HepG2 (cell line): ENCODE measurements around the gene TBX15. TPM values are rescaled to one million over a fixed set of nuclear protein-coding genes. Genes with fewer than 3 reads are reported as not detected.
A peak's percentile ranks its signal among the peaks of the same experiment; 100 is the strongest.

Experiments used
- ATAC-seq: fragments of 200-7000 bp; cut with Tn5 transposase; 3 replicates; pipeline ENCODE4 v1.9.1; 2020; ENCODE audit warnings: mild to moderate bottlenecking, moderate library complexity
- BruUV-seq: library from RNA; stranded (reverse); fragments of 400-500 nt; replicated peaks from 2 replicates; lab custom pipeline; 2021; lab: Mats Ljungman, UMichigan
- CTCF ChIA-PET: fragments of 300-600 bp; formaldehyde crosslinking; extraction: SDS; loops from one replicate; lab custom pipeline; 2021; ENCODE audit warnings: low total read pairs, inconsistent platforms, low intra/inter-chr PET ratio; lab: Yijun Ruan, JAX
- POLR2A ChIA-PET: fragments of 350-600 bp; sonication (Branson Sonifier 250); formaldehyde crosslinking; loops from one replicate; lab custom pipeline; 2020; ENCODE audit warnings: antibody characterized with exemption, inconsistent platforms; lab: Yijun Ruan, JAX
- DNase-seq: peaks from one replicate; pipeline ENCODE4 v3.0.0-alpha.2; 2015; ENCODE audit warnings: low spot score
- FAIRE-seq: peaks from 3 replicates; lab custom pipeline; 2011; peaks lifted over from hg19 to GRCh38; lab: Jason Lieb, UNC
- H2AFZ ChIP-seq: one replicate; pipeline ENCODE4 v1.6.1; 2011; ENCODE audit warnings: low read length, inconsistent platforms
- H3K27ac ChIP-seq: fragments of 300-600 bp; 3 replicates; pipeline ENCODE4 v1.8.0; 2011; ENCODE audit warnings: mixed run types, mild to moderate bottlenecking, mixed read lengths, low read length, inconsistent platforms; ENCODE audit not compliant: insufficient read depth; ENCODE audit errors: extremely low read length
- H3K27me3 ChIP-seq, 2 experiments: fragments of 200-600 bp in 1 of 2; 2 replicates in 1 of 2; 3 replicates in 1 of 2; pipeline versions ENCODE4 v1.6.0 to v1.8.0; 2011; ENCODE audit warnings: low read length in 2 of 2, mild to moderate bottlenecking in 2 of 2, moderate library complexity in 2 of 2, inconsistent platforms in 1 of 2; ENCODE audit not compliant: insufficient read depth in 2 of 2, control insufficient read depth in 1 of 2
- H3K36me3 ChIP-seq, 2 experiments: fragments of 200-600 bp in 1 of 2; replicated peaks in 1 of 2; 2 replicates in 1 of 2; 3 replicates in 1 of 2; pipeline versions ENCODE4 v1.5.1 to v1.8.0; 2011; ENCODE audit warnings: low read length in 2 of 2, inconsistent platforms in 1 of 2; ENCODE audit not compliant: insufficient read depth in 2 of 2, control insufficient read depth in 1 of 2
- H3K4me1 ChIP-seq: 2 replicates; pipeline ENCODE4 v1.5.1; 2012; ENCODE audit warnings: low read length, inconsistent platforms; ENCODE audit not compliant: insufficient read depth
- H3K4me2 ChIP-seq: 2 replicates; pipeline ENCODE4 v1.6.0; 2011; ENCODE audit warnings: low read depth, low read length, inconsistent platforms
- H3K4me3 ChIP-seq, 3 experiments: fragments of 200-600 bp in 1 of 3; sonication (generic), shearing (Covaris generic) in 1 of 3; replicated peaks in 1 of 3; 2 replicates each; pipeline ENCODE4 v1.5.1; 2011 to 2016; ENCODE audit warnings: low read length in 3 of 3, inconsistent platforms in 2 of 3, low read depth in 2 of 3, mild to moderate bottlenecking in 2 of 3, control low read depth in 1 of 3, mixed read lengths in 1 of 3; ENCODE audit not compliant: insufficient read depth in 1 of 3
- H3K79me2 ChIP-seq: one replicate; pipeline ENCODE4 v1.6.1; 2011; ENCODE audit warnings: low read length, inconsistent platforms; ENCODE audit not compliant: insufficient read depth
- H3K9ac ChIP-seq: 2 replicates; pipeline ENCODE4 v1.6.0; 2011; ENCODE audit warnings: mild to moderate bottlenecking, low read depth, low read length, inconsistent platforms; ENCODE audit not compliant: insufficient read depth
- H3K9me3 ChIP-seq: 2 replicates; pipeline ENCODE4 v1.5.1; 2012; ENCODE audit warnings: mild to moderate bottlenecking, low read length
- H4K20me1 ChIP-seq: 2 replicates; pipeline ENCODE4 v1.6.0; 2011; ENCODE audit warnings: inconsistent platforms, mild to moderate bottlenecking, low read length, moderate library complexity; ENCODE audit not compliant: insufficient read depth
- ARNTL ChIP-seq: sonication (generic); formaldehyde crosslinking; IDR thresholded peaks from 2 replicates; pipeline ENCODE4 v1.4.0; 2020; ENCODE audit warnings: mild to moderate bottlenecking, missing genetic modification reagents
- BRD4 ChIP-seq: sonication (generic); formaldehyde crosslinking; IDR thresholded peaks from 2 replicates; pipeline ENCODE4 v1.4.0; 2020; ENCODE audit warnings: missing genetic modification reagents
- CCDC6 ChIP-seq: sonication (generic); formaldehyde crosslinking; IDR thresholded peaks from 2 replicates; pipeline ENCODE4 v1.8.1; 2022; ENCODE audit warnings: mild to moderate bottlenecking, missing genetic modification reagents, moderate library complexity
- MAFF ChIP-seq: IDR thresholded peaks from 2 replicates; pipeline ENCODE4 v1.6.1; 2011; ENCODE audit warnings: low read depth, low read length, improper control_type of control experiment
- MAFK ChIP-seq, 2 experiments: IDR thresholded peaks in 1 of 2; conservative IDR thresholded peaks in 1 of 2; 2 replicates each; pipeline ENCODE4 v1.6.1; 2011; ENCODE audit warnings: improper control_type of control experiment in 2 of 2, low read length in 2 of 2
- PAF1 ChIP-seq: IDR thresholded peaks from 2 replicates; pipeline ENCODE4 v1.6.1; 2016; ENCODE audit warnings: missing genetic modification reagents, missing compliant biosample characterization
- ZNF761 ChIP-seq: sonication (generic); formaldehyde crosslinking; conservative IDR thresholded peaks from 2 replicates; pipeline ENCODE4 v1.4.0; 2020; ENCODE audit warnings: mild to moderate bottlenecking, missing genetic modification reagents
- WGBS: methylation state at CpG from one replicate; pipeline ENCODE4 v1.1.6; 2017; ENCODE audit warnings: low lambda C conversion rate; 5-methylcytosine and 5-hydroxymethylcytosine counted together
- in situ Hi-C: cut with HindIII; loops from 2 replicates; pipeline ENCODE4 v1.10.0; 2017; ENCODE audit warnings: low pct_unique_long_range_greater_than_20kb; ENCODE audit not compliant: extremely low pct_ligation_motif_present
- intact Hi-C: fragments of 100-400 bp; cut with micrococcal nuclease; formaldehyde crosslinking; loops from one replicate; pipeline ENCODE4 v1.10.0; 2022; ENCODE audit not compliant: unreplicated experiment
- polyA plus RNA-seq, 8 experiments: library from polyadenylated mRNA; depleted of rRNA in 3 of 8; stranded (reverse) in 7 of 8; unstranded in 1 of 8; fragments of >200 nt; fragmentation: Illumina TruSeq in 4 of 8; extraction: Trizol in 4 of 8; gene quantifications; 2 replicates each; pipeline versions ENCODE4 v1.2.1 to v1.2.3, GENCODE V29; 2011 to 2016; ENCODE audit warnings: low read depth in 4 of 8, missing spikeins in 1 of 8, mixed read lengths in 1 of 8; ENCODE audit not compliant: insufficient read depth in 1 of 8
- total RNA-seq, 5 experiments: library from RNA; depleted of rRNA; stranded (reverse); fragments of >200 nt; fragmentation: Illumina TruSeq; extraction: Trizol; gene quantifications; 2 replicates each; pipeline ENCODE4 v1.2.3, GENCODE V29; 2016; ENCODE audit warnings: low read depth in 1 of 5
- TF ChIP-seq, protein P1 (sequence below): sonication (generic); formaldehyde crosslinking; IDR thresholded peaks from 2 replicates; pipeline ENCODE4 v1.4.0; 2020; ENCODE audit warnings: mild to moderate bottlenecking, missing genetic modification reagents

TBX15 gene
- total and polyA plus RNA-seq, 2 of the 13 experiments (the other 11 are each of a cell fraction or from before 2014, with no cell fraction given), result 0.42 to 1.9 TPM

DNA sequence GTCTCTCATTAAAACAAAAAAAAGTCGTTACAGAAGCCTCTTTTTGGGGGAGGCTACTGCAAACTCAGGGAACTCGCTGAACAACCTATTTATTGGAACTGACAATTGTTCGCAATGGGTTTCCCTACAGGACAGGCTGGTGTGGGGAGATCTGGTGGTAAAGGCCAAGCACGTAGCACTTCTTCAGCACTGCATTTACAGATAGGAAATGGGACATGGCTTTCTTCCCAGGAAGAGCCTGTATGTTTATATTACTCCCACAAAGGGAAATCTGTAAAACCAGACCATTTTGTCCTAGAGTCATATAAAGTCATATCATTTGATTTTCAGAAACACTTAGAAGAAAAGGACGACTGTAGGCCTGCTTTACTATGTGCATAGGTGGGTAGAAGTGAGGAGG is 38.8 kb upstream of the TBX15 start:
- no peaks in the 10 kb centered on the region for H3K79me2 ChIP-seq
- no peak overlapping the region for H3K27ac ChIP-seq
- ChIA-PET CTCF (no interaction called here), POLR2A (no interaction called here)
- in situ Hi-C loops, result no loop called here
- H3K4me1 ChIP-seq, result no peaks in the 10 kb centered on the region
- H3K9ac ChIP-seq, result no peak overlapping the region
- ATAC-seq (no peak), FAIRE-seq (no peak), DNase-seq (no peak)
- H3K9me3 ChIP-seq, result no peaks in the 10 kb centered on the region
- no peak overlapping the region for H3K4me3 ChIP-seq
- no TSS peak for BruUV-seq
- H3K36me3 ChIP-seq, result no peaks in the 10 kb centered on the region
- H3K4me2 ChIP-seq, result no peak overlapping the region
- H3K27me3 ChIP-seq, result no peaks in the 10 kb centered on the region
- no peaks in the 10 kb centered on the region for H4K20me1 ChIP-seq
- intact Hi-C loops, result no loop called here
- TF ChIP-seq CCDC6 (CRISPR knock-in tag) (no peak), BRD4 (CRISPR knock-in tag) (no peak), PAF1 (no peak)
- TF ChIP-seq, protein P1, sequence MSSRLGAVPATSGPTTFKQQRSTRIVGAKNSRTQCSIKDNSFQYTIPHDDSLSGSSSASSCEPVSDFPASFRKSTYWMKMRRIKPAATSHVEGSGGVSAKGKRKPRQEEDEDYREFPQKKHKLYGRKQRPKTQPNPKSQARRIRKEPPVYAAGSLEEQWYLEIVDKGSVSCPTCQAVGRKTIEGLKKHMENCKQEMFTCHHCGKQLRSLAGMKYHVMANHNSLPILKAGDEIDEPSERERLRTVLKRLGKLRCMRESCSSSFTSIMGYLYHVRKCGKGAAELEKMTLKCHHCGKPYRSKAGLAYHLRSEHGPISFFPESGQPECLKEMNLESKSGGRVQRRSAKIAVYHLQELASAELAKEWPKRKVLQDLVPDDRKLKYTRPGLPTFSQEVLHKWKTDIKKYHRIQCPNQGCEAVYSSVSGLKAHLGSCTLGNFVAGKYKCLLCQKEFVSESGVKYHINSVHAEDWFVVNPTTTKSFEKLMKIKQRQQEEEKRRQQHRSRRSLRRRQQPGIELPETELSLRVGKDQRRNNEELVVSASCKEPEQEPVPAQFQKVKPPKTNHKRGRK (CRISPR knock-in tag), result no peak
- no peak overlapping the region for H2AFZ ChIP-seq
- WGBS, result 82% methylated on average over 5 of the region's 5 CpGs

DNA sequence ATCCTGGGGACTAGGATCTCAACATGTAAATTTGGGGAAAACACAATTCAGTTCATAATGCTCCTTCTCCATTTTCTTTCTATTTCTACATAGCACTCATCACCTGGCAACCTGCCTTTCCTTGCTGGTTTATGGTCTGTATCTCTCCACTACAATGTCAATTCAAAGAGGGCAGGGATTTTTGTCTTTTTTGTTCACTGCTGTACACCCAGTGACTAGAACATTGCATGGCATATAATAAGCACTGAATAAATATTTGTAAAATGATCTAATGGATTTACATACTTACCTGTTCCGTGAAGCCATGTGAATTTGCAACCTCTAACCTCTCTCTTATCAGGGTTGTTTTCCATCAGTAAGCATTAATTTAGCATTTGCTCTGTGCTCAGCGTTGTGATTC is 27.4 kb upstream of the TBX15 start:
- H3K4me3 ChIP-seq, result no peak overlapping the region
- no peaks in the 10 kb centered on the region for H3K4me1 ChIP-seq
- DNase-seq (no peak), FAIRE-seq (no peak), ATAC-seq (no peak)
- H4K20me1 ChIP-seq, result no peaks in the 10 kb centered on the region
- H3K36me3 ChIP-seq, result no peaks in the 10 kb centered on the region
- intact Hi-C loops, result no loop called here
- CTCF ChIA-PET, result no interaction called here
- WGBS, result 77% methylated on average over 2 of the region's 2 CpGs
- H3K27ac ChIP-seq, result no peak overlapping the region
- H3K79me2 ChIP-seq, result no peaks in the 10 kb centered on the region
- TF ChIP-seq MAFF (0 out of 2 replicates have a peak, but pooled peaks have one; percentile 5), ARNTL (CRISPR knock-in tag) (no peak), MAFK (conservative IDR thresholded peaks at IDR 0.05 in 1 of 2, IDR thresholded peaks at IDR 0.05 in 1 of 2; ENCODE audit: low read length in 2 of 2) (peak in 1 of 2 experiments; percentile 33; a peak in 1 of 4 replicates), ZNF761 (no peak)
- no peaks in the 10 kb centered on the region for H3K9me3 ChIP-seq
- no peak overlapping the region for H3K4me2 ChIP-seq
- no TSS peak for BruUV-seq
- H3K27me3 ChIP-seq, result no peaks in the 10 kb centered on the region
- no peak overlapping the region for H3K9ac ChIP-seq
- in situ Hi-C loops, result loop anchor here (25.0 kb wide), 2 partner anchors 453 to 853 kb away; no protein-coding TSS in a partner anchor
- POLR2A ChIA-PET, result no interaction called here
- no peak overlapping the region for H2AFZ ChIP-seq
